GM19099 (cell line): Measurements from ENCODE around the gene GTPBP1.

Experiments
- POLR2A ChIP-seq: IDR thresholded peaks from 3 replicates; pipeline ENCODE4 v1.6.1; 2011; ENCODE audit warnings: low read depth; ENCODE audit not compliant: insufficient read length; ENCODE audit errors: extremely low read depth

The GTPBP1 gene

GRCh38 chr22:38697425-38698089 lies 8.2 kb upstream of the GTPBP1 start:
- TF ChIP-seq POLR2A: no peak

- no peak for TF ChIP-seq POLR2A
These were observed 7.2 kb upstream of the GTPBP1 start for GRCh38 chr22:38698407-38699094.

- no peak for TF ChIP-seq POLR2A
These were observed 6.6 kb upstream of the GTPBP1 start for GRCh38 chr22:38699143-38699542.

DNA sequence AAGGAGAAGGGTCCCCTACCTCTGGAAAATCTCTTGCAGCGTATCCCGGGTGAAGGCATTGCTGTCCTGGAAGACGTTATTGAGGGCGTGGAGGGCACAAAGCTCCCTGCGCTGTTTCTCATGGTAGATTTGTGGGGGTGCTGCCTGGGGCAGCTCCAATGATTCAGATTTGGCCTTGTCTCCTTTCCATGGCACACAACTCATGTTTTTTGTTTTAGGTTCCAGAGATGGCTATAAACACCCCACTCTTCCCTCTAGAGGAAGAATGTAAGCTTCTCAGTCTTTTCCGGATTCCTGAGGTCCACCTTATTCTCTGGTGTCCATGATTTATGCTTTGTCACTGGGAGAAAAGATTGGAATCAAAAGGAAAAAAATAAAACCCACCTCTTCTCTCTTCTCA lies 6.0 kb upstream of the GTPBP1 start:
- TF ChIP-seq POLR2A: no peak

DNA sequence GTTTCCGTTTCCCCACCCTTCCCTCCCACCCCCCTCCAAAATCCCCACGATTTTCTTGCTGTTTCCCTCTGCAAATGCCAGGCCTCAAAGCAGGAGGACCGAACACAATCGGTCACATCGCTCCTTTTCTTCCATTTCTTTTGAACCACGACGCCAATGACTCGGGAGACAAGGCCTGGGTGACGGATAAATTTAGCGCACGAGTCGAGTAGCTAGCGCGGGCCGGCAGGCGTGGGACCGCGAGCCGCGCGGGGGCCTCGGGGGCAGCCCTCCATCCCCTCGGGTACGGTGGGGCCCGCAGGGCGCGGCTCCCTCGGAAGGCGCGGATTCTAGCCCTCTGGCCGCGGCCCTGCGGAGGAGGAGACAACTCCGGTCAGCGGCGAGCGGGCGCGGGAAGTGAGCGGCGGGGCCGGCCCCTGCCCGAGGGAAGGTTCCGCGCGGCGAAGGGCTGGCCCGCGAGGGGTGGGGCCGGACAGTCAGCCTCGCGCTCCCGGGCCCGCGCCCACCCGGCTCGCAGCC lies 5.4 kb upstream of the GTPBP1 start:
- no peak for TF ChIP-seq POLR2A

- TF ChIP-seq POLR2A: peak; percentile 81
These were observed 4.7 kb upstream of the GTPBP1 start, which contains the start of gene JOSD1 for GRCh38 chr22:38700789-38701628. JOSD1 (minus strand) TSS chr22:38700943; CDS start chr22:38699987, 956 bp downstream.

DNA sequence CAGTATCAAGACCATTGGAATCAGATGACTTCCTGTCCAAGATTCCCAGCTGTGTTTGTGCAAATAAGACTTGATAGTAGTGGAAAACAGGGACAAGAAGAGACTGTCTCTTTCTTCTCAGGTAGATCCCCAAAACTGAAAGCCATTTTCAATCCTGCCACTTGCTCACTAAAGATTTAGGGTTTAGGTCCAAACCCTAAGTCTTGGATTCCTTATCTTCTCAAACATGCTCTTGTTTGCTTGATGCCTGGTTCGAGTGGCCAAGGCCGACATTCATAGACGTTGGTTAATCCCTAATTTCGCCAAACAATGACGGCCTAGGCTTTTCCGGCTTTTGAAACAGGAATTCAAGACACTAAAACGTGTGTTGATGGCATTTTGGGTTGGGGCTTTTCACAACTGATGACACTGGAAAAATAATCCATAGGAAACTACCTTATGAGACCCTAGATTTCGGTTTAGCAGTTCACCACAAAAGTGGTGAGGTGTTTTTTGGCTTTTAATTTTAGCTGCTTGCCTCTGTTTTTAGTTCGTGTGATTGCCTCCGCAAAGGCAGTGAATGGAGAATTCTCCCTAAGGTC lies 1.0 kb upstream of the GTPBP1 start:
- TF ChIP-seq POLR2A: no peak

DNA sequence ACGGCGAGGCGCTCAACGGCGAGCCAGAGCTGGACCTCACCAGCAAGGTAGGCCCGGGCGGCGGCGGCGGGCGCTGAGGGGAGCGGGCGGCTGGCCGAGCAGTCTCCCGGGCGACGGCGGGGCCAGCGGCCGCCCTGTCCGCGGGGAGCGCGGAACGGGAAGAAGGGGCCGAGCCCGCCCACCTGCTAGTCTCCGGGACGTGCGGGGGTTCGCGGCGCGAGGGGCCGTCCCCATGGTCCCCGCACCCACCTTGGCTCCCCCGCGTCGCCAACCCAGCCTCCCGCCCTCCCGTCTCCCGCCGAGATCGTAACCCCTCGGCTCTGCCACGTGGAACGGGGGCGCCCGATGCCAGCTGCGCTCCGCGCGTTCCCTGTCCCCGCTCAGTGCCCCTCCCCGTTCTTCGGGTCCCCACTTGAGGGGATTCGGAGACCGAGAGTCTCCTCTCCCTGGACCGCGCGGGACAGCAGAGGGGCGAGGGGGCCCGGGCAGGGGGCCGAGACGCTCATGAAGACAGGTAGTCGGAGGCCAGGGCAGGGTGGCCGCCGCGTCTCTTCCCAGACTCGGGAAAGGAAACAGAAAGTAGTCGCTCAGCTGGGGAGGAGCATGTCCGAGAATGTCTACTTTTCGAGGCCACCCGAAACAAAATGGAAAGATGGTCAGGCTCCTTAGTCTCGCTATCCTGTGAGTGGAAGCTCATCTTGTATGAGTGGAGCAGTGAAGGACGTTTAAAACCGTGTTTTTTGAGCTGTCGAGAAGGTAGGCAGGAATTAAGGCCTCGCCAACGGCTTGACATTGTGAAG lies 557 bp downstream of the GTPBP1 start:
- TF ChIP-seq POLR2A: no peak

DNA sequence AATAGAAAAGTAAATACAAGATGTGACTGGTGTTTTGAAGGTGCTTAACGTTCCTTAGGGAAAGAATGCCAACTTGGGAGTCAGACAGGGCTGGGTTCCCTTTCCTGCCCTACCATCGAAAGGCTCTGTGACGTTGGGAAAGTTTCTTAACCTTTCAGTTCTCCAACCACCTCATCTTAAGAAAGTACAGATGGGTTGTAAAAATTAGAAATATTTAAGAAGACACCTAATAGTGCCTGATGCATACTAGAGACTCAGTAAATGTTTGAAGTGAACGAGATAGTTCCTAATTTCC lies 1.1 kb downstream of the GTPBP1 start:
- TF ChIP-seq POLR2A: no peak

- TF ChIP-seq POLR2A: no peak
These were observed 1.6 kb downstream of the GTPBP1 start for GRCh38 chr22:38707346-38707745.

DNA sequence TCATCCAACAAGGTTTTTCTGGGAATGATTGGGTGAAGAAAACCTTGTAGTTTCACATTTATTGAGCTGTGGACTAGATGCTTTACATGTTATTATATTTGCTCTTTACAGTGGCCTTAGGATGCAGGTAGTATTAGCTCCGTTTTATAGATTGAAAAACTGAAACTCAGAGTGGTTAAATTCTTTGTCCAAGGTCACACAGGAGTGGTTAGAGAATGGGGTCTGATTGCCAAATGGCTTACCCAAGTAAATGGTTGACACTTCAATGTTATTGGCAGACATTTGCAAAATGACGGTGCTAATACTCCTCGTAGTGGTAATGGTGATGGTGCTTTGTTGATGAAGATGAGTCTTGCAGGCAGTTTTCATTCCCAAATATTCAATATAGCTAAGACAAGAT lies 2.2 kb downstream of the GTPBP1 start:
- no peak for TF ChIP-seq POLR2A

DNA sequence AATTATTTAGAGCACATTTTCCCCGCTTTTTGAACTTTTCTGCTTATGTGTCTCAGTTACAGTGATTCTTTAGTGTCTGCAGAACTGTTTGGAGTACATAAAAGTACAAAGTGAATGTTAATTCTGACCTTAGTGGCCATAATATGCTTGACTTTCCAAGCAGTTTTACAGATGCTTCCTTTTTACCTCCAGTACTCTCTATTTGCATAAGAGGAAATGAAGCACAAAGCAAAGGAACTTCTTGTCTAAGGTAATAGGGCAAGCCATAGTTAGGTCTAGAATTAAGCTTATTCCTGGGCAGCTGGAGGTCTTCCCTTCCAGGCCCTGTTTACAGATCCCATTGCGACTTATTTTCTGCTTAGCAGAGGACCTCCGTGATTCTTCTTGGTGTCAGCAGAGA lies 3.6 kb downstream of the GTPBP1 start:
- no peak for TF ChIP-seq POLR2A

- no peak for TF ChIP-seq POLR2A
These were observed 4.6 kb downstream of the GTPBP1 start for GRCh38 chr22:38710351-38710750.

- no peak for TF ChIP-seq POLR2A
These were observed 5.1 kb downstream of the GTPBP1 start for GRCh38 chr22:38710866-38711265.
